Smooth muscle cell of trachea (primary cell): ENCODE data around the gene LGALS9B. TPM values are rescaled to one million over a fixed set of nuclear protein-coding genes. Genes with fewer than 3 reads are reported as not detected.

Experiments
- total RNA-seq: library from RNA; depleted of rRNA; stranded (reverse); fragments of >200 nt; gene quantifications from 2 replicates; pipeline ENCODE4 v1.2.1, GENCODE V29; 2014

The LGALS9B gene
- not detected in 2 replicates for total RNA-seq

DNA sequence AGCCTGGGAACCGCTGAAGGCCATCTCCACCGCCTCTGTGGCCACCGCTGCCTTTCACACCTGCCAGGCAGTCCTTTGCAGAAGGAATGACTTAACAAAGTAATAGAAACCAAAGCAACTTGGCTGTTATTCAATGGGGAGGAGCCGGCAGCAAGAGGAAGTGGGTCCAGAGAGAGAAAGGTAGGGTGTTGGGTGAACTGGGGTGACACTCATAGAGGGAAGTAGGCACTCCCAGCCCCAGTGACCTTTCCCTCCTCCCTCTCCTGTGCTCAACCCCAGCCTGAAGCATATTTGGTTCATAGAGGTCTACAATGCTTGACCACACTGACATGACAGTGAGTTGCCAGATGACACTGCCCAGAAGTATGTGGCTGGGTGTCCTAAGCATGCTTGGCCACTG, at the start of gene LGALS9B:
LGALS9B (minus strand) TSS at position 93 of the 400 bp plus-strand sequence; CDS start at position 24, 69 bp downstream.

Other genes with a start within 250 kb of the LGALS9B start
- not detected in 2 replicates for gene CDRT15L2, start 112.2 kb upstream of the LGALS9B start, total RNA-seq